ENCODE data around the gene MALRD1.

MALRD1 gene

DNA sequence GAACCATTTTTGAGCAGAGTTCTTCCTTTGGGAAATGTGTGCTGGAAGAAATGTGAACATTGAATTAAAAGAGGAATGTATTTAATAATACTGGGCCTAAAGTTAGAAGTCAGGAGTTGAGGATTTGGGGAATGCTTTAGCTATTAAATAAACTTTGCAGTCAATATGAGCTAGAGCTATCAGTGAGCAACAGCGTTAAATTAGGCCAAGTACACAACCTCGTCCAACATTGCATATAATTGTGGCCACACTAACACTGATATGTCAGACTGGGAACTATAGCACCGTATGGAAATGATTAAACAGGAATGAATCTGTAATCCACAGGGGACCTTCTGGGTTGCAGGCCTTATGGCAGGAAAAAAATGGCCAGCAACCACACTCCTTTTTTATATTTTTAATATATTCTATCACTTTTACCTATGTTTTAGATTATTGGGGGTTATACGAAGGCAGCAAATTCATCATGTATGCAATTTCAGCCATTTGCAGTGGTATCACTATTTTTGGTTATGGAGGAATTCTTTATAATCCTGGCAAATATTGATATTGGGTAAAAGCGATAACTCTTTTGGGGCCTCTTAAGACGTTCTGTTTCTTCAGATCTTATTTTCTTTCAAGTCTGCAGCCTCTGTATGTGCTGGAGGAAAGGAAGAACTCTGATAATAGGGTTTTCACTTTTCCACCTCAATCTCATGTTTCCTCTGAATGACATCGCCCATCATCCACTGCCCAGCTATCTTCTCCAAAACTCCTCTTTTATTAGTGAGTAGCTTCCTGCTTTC lies 531.4 kb downstream of the MALRD1 start:
- H3K27ac ChIP-seq (ENCODE audit: low read depth, low read length), result no peak overlapping the region
- no peaks in the 10 kb centered on the region for H3K27me3 ChIP-seq (ENCODE audit: control insufficient read depth in 1 of 2, insufficient read depth in 2 of 2, low read length in 2 of 2)
- H3K4me1 ChIP-seq (ENCODE audit: insufficient read depth, low read length), result no peaks in the 10 kb centered on the region
- no peak overlapping the region for H3K4me3 ChIP-seq (ENCODE audit: low read depth in 1 of 2, low read length in 2 of 2)
- no peaks in the 10 kb centered on the region for H3K36me3 ChIP-seq (ENCODE audit: insufficient read depth, low read length)
- no peaks in the 10 kb centered on the region for H3K9me3 ChIP-seq (ENCODE audit: low read length)
- H3K9ac ChIP-seq (ENCODE audit: low read length), result no peak overlapping the region

DNA sequence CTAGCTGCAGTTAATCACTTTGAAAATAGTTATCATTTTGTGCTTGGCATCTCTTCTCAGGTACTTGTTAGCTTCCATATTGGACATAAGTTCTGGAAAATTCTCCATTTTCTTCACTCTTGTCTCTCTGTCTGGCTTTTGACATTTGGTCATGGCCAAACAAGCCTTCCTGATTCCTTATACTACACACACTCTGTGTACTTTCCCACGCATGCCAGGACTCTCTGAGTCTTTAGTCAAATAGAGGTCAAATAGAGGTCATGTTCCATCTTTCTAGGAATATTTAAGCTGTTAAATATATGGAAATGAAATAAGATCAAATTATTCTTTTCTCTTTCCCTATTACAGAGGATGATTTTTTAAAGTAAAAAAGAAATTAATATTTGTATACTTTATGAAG lies 532.1 kb downstream of the MALRD1 start:
- no peak overlapping the region for H3K4me3 ChIP-seq (ENCODE audit: low read depth in 1 of 2, low read length in 2 of 2)
- no peak overlapping the region for H3K27ac ChIP-seq (ENCODE audit: low read depth, low read length)
- no peaks in the 10 kb centered on the region for H3K4me1 ChIP-seq (ENCODE audit: insufficient read depth, low read length)
- no peak overlapping the region for H3K9ac ChIP-seq (ENCODE audit: low read length)
- H3K9me3 ChIP-seq (ENCODE audit: low read length), result no peaks in the 10 kb centered on the region
- H3K36me3 ChIP-seq (ENCODE audit: insufficient read depth, low read length), result no peaks in the 10 kb centered on the region
- H3K27me3 ChIP-seq (ENCODE audit: control insufficient read depth in 1 of 2, insufficient read depth in 2 of 2, low read length in 2 of 2), result no peaks in the 10 kb centered on the region

DNA sequence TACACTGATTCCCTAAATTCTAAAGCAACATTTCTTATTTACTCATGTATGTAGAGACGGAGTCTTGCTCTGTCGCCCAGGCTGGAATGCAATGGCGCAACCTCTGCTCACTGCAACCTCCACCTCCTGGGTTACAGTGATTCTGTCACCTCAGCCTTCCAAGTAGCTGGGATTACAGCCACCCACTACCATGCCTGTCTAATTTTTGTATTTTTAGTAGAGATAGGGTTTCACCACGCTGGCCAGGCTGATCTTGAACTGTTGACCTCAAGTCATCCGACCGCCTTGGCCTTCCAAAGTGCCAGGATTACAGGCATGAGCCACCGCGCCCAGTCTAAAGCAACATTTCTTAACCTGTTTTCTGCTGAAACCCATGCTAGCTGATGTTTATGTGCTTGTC lies 540.0 kb downstream of the MALRD1 start:
- Histone ChIP-seq H3K36me3 (ENCODE audit: insufficient read depth, low read length) (no peaks in the 10 kb centered on the region), H3K9me3 (ENCODE audit: low read length) (no peaks in the 10 kb centered on the region), H3K27ac (ENCODE audit: low read depth, low read length) (no peak overlapping the region), H3K9ac (ENCODE audit: low read length) (no peak overlapping the region), H3K4me1 (ENCODE audit: insufficient read depth, low read length) (no peaks in the 10 kb centered on the region), H3K27me3 (ENCODE audit: control insufficient read depth in 1 of 2, insufficient read depth in 2 of 2, low read length in 2 of 2) (no peaks in the 10 kb centered on the region), H3K4me3 (ENCODE audit: low read depth in 1 of 2, low read length in 2 of 2) (no peak overlapping the region)

DNA sequence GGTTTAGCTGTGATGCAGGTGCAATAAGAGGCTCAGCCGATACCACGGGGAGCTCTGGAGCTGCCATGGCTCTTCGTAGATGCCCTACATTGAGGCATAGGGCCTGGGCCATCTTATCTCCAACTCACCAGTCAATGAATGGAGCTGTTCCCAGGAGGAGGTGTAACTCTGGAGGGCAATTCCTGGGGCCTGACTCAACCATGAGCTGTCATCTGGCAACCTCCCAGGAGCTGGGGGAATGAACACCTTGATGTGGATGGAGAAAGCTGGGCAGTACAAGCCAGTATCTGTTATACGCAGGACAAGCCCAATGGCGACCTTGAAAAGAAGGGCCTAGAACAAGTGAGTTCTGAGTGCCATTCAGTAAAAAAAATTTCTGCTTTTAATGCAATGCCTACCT lies 543.7 kb downstream of the MALRD1 start:
- Histone ChIP-seq H3K27ac (ENCODE audit: low read depth, low read length) (no peak overlapping the region), H3K4me3 (ENCODE audit: low read depth in 1 of 2, low read length in 2 of 2) (no peak overlapping the region), H3K4me1 (ENCODE audit: insufficient read depth, low read length) (no peaks in the 10 kb centered on the region), H3K9ac (ENCODE audit: low read length) (no peak overlapping the region), H3K36me3 (ENCODE audit: insufficient read depth, low read length) (no peaks in the 10 kb centered on the region), H3K9me3 (ENCODE audit: low read length) (no peaks in the 10 kb centered on the region), H3K27me3 (ENCODE audit: control insufficient read depth in 1 of 2, insufficient read depth in 2 of 2, low read length in 2 of 2) (no peaks in the 10 kb centered on the region)

DNA sequence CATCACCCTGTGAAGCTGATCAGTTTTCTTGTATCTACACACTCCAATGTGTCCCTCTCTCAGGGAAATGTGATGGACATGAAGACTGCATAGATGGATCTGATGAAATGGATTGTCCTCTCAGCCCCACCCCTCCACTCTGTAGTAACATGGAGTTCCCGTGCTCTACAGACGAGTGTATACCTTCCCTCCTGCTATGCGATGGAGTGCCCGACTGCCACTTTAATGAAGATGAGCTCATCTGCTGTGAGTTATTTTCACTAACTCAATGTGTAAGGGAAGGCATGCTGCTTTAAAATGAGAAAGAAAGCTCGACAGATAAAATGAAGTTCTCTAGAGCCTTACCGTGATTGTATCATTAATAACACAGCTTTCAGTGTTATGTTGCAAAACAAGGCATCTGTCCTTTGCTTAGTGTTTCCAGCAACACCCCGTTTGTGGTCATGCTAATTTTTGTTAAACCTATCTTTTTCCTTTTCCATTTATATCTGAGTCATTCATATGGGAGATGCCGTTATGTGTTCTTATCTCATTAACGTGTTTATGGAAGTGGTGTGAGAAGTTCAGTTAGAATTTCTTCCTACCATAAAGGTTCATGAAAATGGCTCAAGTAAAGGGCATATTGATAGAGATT lies 546.7 kb downstream of the MALRD1 start:
- Histone ChIP-seq H3K4me3 (ENCODE audit: low read depth in 1 of 2, low read length in 2 of 2) (no peak overlapping the region), H3K27me3 (ENCODE audit: control insufficient read depth in 1 of 2, insufficient read depth in 2 of 2, low read length in 2 of 2) (no peaks in the 10 kb centered on the region), H3K36me3 (ENCODE audit: insufficient read depth, low read length) (no peaks in the 10 kb centered on the region), H3K9ac (ENCODE audit: low read length) (no peak overlapping the region), H3K27ac (ENCODE audit: low read depth, low read length) (no peak overlapping the region), H3K9me3 (ENCODE audit: low read length) (no peaks in the 10 kb centered on the region), H3K4me1 (ENCODE audit: insufficient read depth, low read length) (no peaks in the 10 kb centered on the region)

DNA sequence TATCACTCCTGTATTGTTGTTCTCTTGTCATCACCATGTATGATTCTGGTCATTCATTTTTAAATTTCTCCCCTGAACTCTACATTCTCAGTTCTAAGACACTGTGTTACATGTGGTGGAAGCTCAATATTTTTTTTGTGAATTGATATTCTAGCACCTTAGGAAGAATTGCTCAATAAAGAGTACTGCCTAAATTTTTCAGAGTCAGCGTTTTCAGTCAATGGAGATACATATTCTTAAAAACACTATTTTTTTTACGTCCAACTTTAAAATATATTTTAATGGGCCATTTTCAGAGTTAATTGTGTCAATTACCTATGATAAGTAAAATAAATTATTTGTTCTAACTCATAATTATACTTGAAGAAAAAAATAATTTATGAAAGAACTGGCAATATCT lies 557.2 kb downstream of the MALRD1 start:
- Histone ChIP-seq H3K9me3 (ENCODE audit: low read length) (no peaks in the 10 kb centered on the region), H3K27ac (ENCODE audit: low read depth, low read length) (no peak overlapping the region), H3K27me3 (ENCODE audit: control insufficient read depth in 1 of 2, insufficient read depth in 2 of 2, low read length in 2 of 2) (no peaks in the 10 kb centered on the region)

DNA sequence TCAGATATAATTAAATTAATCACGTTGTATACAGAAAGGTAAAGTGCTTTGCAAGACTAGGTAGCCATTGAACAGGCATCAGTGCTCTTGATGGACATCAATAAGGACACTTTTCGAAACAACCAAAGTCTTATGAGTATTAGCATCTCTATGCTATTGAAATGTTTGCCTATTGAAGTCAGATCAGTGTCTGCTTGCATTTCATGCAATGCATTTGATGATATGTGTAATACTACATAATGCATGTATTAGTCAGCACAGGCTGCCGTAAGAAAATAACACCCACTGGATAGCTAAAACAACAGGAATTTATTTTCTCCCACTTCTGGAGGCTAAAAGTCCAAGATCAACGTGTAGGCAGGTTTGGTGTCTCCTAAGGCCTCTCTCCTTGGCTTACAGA lies 558.4 kb downstream of the MALRD1 start:
- H3K27ac ChIP-seq (ENCODE audit: low read depth, low read length), result no peak overlapping the region
- H3K4me3 ChIP-seq (ENCODE audit: low read depth in 1 of 2, low read length in 2 of 2), result no peak overlapping the region
- H3K9me3 ChIP-seq (ENCODE audit: low read length), result no peaks in the 10 kb centered on the region
- no peak overlapping the region for H3K9ac ChIP-seq (ENCODE audit: low read length)
- no peaks in the 10 kb centered on the region for H3K36me3 ChIP-seq (ENCODE audit: insufficient read depth, low read length)
- H3K27me3 ChIP-seq (ENCODE audit: control insufficient read depth in 1 of 2, insufficient read depth in 2 of 2, low read length in 2 of 2), result no peaks in the 10 kb centered on the region
- H3K4me1 ChIP-seq (ENCODE audit: insufficient read depth, low read length), result no peaks in the 10 kb centered on the region

More for the DNA sequence above, 557.2 kb downstream of the MALRD1 start:
- no peak overlapping the region for H3K9ac ChIP-seq (ENCODE audit: low read length)
- H3K4me3 ChIP-seq (ENCODE audit: low read depth in 1 of 2, low read length in 2 of 2), result no peak overlapping the region
- no peaks in the 10 kb centered on the region for H3K36me3 ChIP-seq (ENCODE audit: insufficient read depth, low read length)
- no peaks in the 10 kb centered on the region for H3K4me1 ChIP-seq (ENCODE audit: insufficient read depth, low read length)

DNA sequence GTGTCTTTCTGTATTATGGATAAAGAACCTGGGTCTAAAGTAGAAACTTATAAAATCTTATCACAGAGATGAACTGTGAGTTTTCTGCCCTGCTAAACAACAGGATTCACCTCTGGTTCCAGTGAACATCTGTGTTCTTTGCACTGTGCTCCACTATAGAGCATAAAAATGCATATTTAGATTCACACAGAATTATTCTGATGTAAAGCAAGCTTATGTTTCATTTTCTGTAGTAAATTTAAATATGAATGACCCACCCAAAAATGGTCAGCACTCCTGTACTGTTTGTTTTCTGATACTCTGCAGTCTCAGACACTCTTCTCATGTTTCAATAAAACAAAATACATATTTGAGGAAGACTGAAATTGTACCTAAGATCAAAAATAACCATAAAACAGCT lies 563.2 kb downstream of the MALRD1 start:
- no peak overlapping the region for H3K9ac ChIP-seq (ENCODE audit: low read length)
- no peak overlapping the region for H3K4me3 ChIP-seq (ENCODE audit: low read depth in 1 of 2, low read length in 2 of 2)
- H3K27ac ChIP-seq (ENCODE audit: low read depth, low read length), result no peak overlapping the region
- no peaks in the 10 kb centered on the region for H3K36me3 ChIP-seq (ENCODE audit: insufficient read depth, low read length)
- H3K9me3 ChIP-seq (ENCODE audit: low read length), result no peaks in the 10 kb centered on the region
- H3K4me1 ChIP-seq (ENCODE audit: insufficient read depth, low read length), result no peaks in the 10 kb centered on the region
- H3K27me3 ChIP-seq (ENCODE audit: control insufficient read depth in 1 of 2, insufficient read depth in 2 of 2, low read length in 2 of 2), result no peaks in the 10 kb centered on the region

DNA sequence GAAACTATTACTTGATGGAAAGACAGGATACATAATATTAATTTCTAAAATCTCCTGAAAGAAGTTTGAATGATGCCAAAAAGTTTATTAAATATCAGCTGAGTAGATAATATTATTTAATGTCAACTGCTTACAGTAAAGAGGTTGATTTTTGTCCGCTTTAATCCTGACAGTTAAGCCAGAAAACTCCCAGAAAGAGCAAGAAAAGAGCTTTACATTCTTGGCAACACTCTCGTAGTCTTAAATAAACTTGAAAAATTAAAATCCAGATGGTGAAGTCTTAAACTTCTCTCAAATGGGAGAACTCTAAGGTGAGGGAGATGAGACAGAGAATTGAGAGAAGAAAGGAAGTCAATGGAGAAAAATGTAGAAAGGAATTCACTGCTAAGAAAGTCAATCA lies 568.4 kb downstream of the MALRD1 start:
- H3K4me3 ChIP-seq (ENCODE audit: low read depth in 1 of 2, low read length in 2 of 2), result no peak overlapping the region
- H3K36me3 ChIP-seq (ENCODE audit: insufficient read depth, low read length), result no peaks in the 10 kb centered on the region
- no peaks in the 10 kb centered on the region for H3K4me1 ChIP-seq (ENCODE audit: insufficient read depth, low read length)
- no peaks in the 10 kb centered on the region for H3K9me3 ChIP-seq (ENCODE audit: low read length)
- no peak overlapping the region for H3K9ac ChIP-seq (ENCODE audit: low read length)
- H3K27ac ChIP-seq (ENCODE audit: low read depth, low read length), result no peak overlapping the region
- H3K27me3 ChIP-seq (ENCODE audit: control insufficient read depth in 1 of 2, insufficient read depth in 2 of 2, low read length in 2 of 2), result no peaks in the 10 kb centered on the region

DNA sequence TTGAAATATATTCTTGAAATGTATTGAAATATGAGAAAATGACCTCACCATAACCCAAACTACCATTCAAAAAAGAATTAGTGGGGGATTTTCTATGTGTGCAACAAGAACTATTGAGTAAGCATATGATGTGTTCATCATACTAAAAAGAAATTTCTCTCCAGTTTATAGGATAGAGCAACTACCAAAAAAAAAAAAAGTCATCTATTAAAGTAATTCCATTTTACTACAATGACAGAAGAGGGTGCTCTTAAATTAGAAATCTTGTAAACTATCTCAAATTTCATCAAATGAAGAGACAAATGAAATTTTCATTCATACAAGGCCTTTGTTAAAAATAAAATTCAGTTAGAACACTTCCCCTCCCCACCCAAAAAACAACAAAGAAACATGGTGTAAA lies 572.2 kb downstream of the MALRD1 start:
- Histone ChIP-seq H3K9me3 (ENCODE audit: low read length) (no peaks in the 10 kb centered on the region), H3K4me3 (ENCODE audit: low read depth in 1 of 2, low read length in 2 of 2) (no peak overlapping the region), H3K27me3 (ENCODE audit: control insufficient read depth in 1 of 2, insufficient read depth in 2 of 2, low read length in 2 of 2) (no peaks in the 10 kb centered on the region), H3K27ac (ENCODE audit: low read depth, low read length) (no peak overlapping the region), H3K36me3 (ENCODE audit: insufficient read depth, low read length) (no peaks in the 10 kb centered on the region), H3K9ac (ENCODE audit: low read length) (no peak overlapping the region), H3K4me1 (ENCODE audit: insufficient read depth, low read length) (no peaks in the 10 kb centered on the region)

DNA sequence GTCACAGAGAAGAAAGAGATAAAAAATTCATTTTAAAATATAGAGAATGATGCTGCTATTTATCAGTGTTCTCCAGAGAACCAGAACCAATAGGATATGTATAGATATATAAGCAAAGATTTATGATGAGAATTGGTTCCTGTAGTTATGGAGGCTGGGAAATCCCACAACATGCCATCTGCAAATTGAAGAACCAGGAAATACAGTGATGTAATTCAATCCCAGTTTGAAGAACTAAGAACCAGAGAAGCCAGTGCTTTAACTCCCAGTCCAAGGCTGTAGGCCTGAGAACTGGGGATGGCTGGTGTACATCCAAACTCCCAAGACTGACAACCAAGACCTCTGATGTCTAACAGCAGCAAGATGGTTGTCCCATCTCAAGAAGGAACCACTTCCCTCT lies 574.7 kb downstream of the MALRD1 start:
- no peaks in the 10 kb centered on the region for H3K36me3 ChIP-seq (ENCODE audit: insufficient read depth, low read length)
- no peak overlapping the region for H3K4me3 ChIP-seq (ENCODE audit: low read depth in 1 of 2, low read length in 2 of 2)
- no peak overlapping the region for H3K27ac ChIP-seq (ENCODE audit: low read depth, low read length)
- H3K4me1 ChIP-seq (ENCODE audit: insufficient read depth, low read length), result no peaks in the 10 kb centered on the region
- no peak overlapping the region for H3K9ac ChIP-seq (ENCODE audit: low read length)
- H3K9me3 ChIP-seq (ENCODE audit: low read length), result no peaks in the 10 kb centered on the region
- no peaks in the 10 kb centered on the region for H3K27me3 ChIP-seq (ENCODE audit: control insufficient read depth in 1 of 2, insufficient read depth in 2 of 2, low read length in 2 of 2)

DNA sequence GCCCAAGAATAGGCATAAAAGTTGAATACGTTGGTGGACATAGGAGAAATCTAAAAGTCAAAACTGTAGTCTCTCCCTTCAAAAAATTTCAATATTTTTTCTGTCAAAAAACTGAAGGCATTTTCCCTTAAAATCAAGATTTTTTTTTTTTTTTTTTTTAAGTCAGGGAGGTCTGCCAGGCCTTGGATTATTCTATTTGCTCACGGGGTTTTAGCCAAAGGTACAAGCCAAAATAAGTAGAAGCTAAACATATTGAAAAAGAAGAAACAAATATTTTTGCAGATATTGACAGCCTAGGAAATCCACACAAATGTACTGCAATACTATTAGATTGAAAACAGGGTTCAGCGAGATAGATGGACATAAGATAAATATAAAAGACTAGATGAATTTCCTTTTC lies 577.6 kb downstream of the MALRD1 start:
- no peak overlapping the region for H3K9ac ChIP-seq (ENCODE audit: low read length)
- H3K27ac ChIP-seq (ENCODE audit: low read depth, low read length), result no peak overlapping the region
- peaks cover 4% of the 10 kb centered on the region for H3K4me1 ChIP-seq (ENCODE audit: insufficient read depth, low read length)
- H3K9me3 ChIP-seq (ENCODE audit: low read length), result no peaks in the 10 kb centered on the region
- no peaks in the 10 kb centered on the region for H3K27me3 ChIP-seq (ENCODE audit: control insufficient read depth in 1 of 2, insufficient read depth in 2 of 2, low read length in 2 of 2)
- H3K4me3 ChIP-seq (ENCODE audit: low read depth in 1 of 2, low read length in 2 of 2), result no peak overlapping the region
- H3K36me3 ChIP-seq (ENCODE audit: insufficient read depth, low read length), result no peaks in the 10 kb centered on the region

Data from muscle layer of colon (tissue), 2 donors.